OCI-LY1 (cell line): ENCODE data around the gene WDFY4.

ENCODE experiments used
- H2AFZ ChIP-seq: fragments of 200-600 bp; sonication (generic), shearing (Covaris generic); 2 replicates; pipeline ENCODE4 v1.6.0; 2014; ENCODE audit warnings: antibody characterized with exemption, mild to moderate bottlenecking, low read length
- H3F3A ChIP-seq: fragments of 200-600 bp; sonication (generic), shearing (Covaris generic); 2 replicates; pipeline ENCODE4 v1.6.0; 2014; ENCODE audit warnings: mild to moderate bottlenecking, antibody characterized with exemption, low read length, moderate library complexity; ENCODE audit not compliant: insufficient read depth
- H3K27ac ChIP-seq: fragments of 200-600 bp; sonication (generic); 2 replicates; pipeline ENCODE4 v1.5.1; 2014; ENCODE audit warnings: low read length, mixed run types, mild to moderate bottlenecking, low read depth; ENCODE audit not compliant: poor library complexity, severe bottlenecking
- H3K27me3 ChIP-seq: fragments of 200-600 bp; sonication (generic); 2 replicates; pipeline ENCODE4 v1.6.0; 2014; ENCODE audit warnings: antibody characterized with exemption, mild to moderate bottlenecking, low read length, moderate library complexity; ENCODE audit not compliant: insufficient read depth
- H3K36me3 ChIP-seq: fragments of 200-600 bp; sonication (generic); 2 replicates; pipeline ENCODE4 v1.6.1; 2014; ENCODE audit warnings: mild to moderate bottlenecking, antibody characterized with exemption, low read length, moderate library complexity, mixed read lengths; ENCODE audit not compliant: insufficient read depth
- H3K4me1 ChIP-seq: fragments of 200-600 bp; sonication (generic); 2 replicates; pipeline ENCODE4 v1.5.1; 2014; ENCODE audit warnings: mild to moderate bottlenecking, low read length, moderate library complexity; ENCODE audit not compliant: insufficient read depth, severe bottlenecking
- H3K4me2 ChIP-seq: fragments of 200-600 bp; sonication (generic), shearing (Covaris generic); 2 replicates; pipeline ENCODE4 v1.6.1; 2014; ENCODE audit warnings: low read length
- H3K4me3 ChIP-seq: fragments of 200-600 bp; sonication (generic); 2 replicates; pipeline ENCODE4 v1.5.1; 2014; ENCODE audit warnings: low read length, low read depth, mild to moderate bottlenecking, mixed read lengths; ENCODE audit not compliant: poor library complexity, severe bottlenecking
- H3K79me2 ChIP-seq: fragments of 200-600 bp; shearing (Covaris generic); 2 replicates; pipeline ENCODE4 v1.6.1; 2016; ENCODE audit warnings: mixed run types, low read length, mixed read lengths; ENCODE audit not compliant: insufficient read depth
- H3K9ac ChIP-seq: fragments of 200-600 bp; sonication (generic), shearing (Covaris generic); 2 replicates; pipeline ENCODE4 v1.6.1; 2014; ENCODE audit warnings: mild to moderate bottlenecking, low read length, mixed read lengths
- H3K9me2 ChIP-seq: fragments of 200-600 bp; sonication (generic), shearing (Covaris generic); 2 replicates; pipeline ENCODE4 v1.6.1; 2014; ENCODE audit warnings: low read depth, mild to moderate bottlenecking, low read length, mixed read lengths
- H3K9me3 ChIP-seq: fragments of 200-600 bp; shearing (Covaris generic); 2 replicates; pipeline ENCODE4 v1.6.1; 2014; ENCODE audit warnings: low read length, mixed read lengths
- H4K20me1 ChIP-seq: fragments of 200-600 bp; sonication (generic), shearing (Covaris generic); 2 replicates; pipeline ENCODE4 v1.6.0; 2016; ENCODE audit warnings: mild to moderate bottlenecking, low read length; ENCODE audit not compliant: insufficient read depth
- EZH2 ChIP-seq: fragments of 200-600 bp; sonication (generic), shearing (Covaris generic); IDR thresholded peaks from 2 replicates; pipeline ENCODE4 v1.8.0; 2017; ENCODE audit warnings: borderline replicate concordance, mixed run types, mild to moderate bottlenecking, antibody characterized with exemption, low read length, moderate library complexity, mixed read lengths
- TF ChIP-seq, protein P1 (sequence below): fragments of 200-600 bp; sonication (generic), shearing (Covaris generic); IDR thresholded peaks from 2 replicates; pipeline ENCODE4 v1.5.1; 2017; ENCODE audit warnings: mild to moderate bottlenecking, antibody characterized with exemption, low read length, moderate library complexity, mixed read lengths

The WDFY4 gene

GRCh38 chr10:48845512-48845911 lies 160.8 kb downstream of the WDFY4 start:
- H3K9ac ChIP-seq = no peak overlapping the region
- H3K9me2 ChIP-seq = no peaks in the 10 kb centered on the region
- no peaks in the 10 kb centered on the region for H3K79me2 ChIP-seq
- no peak overlapping the region for H2AFZ ChIP-seq
- no peaks in the 10 kb centered on the region for H3K9me3 ChIP-seq
- H3K4me1 ChIP-seq = no peaks in the 10 kb centered on the region
- H3K27ac ChIP-seq = no peak overlapping the region
- no peaks in the 10 kb centered on the region for H3F3A ChIP-seq
- no peak overlapping the region for H3K4me3 ChIP-seq
- no peak overlapping the region for H3K4me2 ChIP-seq
- H3K27me3 ChIP-seq = no peaks in the 10 kb centered on the region
- no peaks in the 10 kb centered on the region for H4K20me1 ChIP-seq
- TF ChIP-seq, protein P1, sequence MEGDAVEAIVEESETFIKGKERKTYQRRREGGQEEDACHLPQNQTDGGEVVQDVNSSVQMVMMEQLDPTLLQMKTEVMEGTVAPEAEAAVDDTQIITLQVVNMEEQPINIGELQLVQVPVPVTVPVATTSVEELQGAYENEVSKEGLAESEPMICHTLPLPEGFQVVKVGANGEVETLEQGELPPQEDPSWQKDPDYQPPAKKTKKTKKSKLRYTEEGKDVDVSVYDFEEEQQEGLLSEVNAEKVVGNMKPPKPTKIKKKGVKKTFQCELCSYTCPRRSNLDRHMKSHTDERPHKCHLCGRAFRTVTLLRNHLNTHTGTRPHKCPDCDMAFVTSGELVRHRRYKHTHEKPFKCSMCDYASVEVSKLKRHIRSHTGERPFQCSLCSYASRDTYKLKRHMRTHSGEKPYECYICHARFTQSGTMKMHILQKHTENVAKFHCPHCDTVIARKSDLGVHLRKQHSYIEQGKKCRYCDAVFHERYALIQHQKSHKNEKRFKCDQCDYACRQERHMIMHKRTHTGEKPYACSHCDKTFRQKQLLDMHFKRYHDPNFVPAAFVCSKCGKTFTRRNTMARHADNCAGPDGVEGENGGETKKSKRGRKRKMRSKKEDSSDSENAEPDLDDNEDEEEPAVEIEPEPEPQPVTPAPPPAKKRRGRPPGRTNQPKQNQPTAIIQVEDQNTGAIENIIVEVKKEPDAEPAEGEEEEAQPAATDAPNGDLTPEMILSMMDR = no peak
- no peak for TF ChIP-seq EZH2
- H3K36me3 ChIP-seq = peaks cover 62% of the 10 kb centered on the region

GRCh38 chr10:48847691-48848090 lies 163.0 kb downstream of the WDFY4 start:
- Histone ChIP-seq H3K9me3 (no peaks in the 10 kb centered on the region), H2AFZ (no peak overlapping the region), H3K36me3 (peaks cover 64% of the 10 kb centered on the region), H3K9me2 (no peaks in the 10 kb centered on the region), H3K4me2 (no peak overlapping the region), H3K4me3 (no peak overlapping the region), H3K9ac (no peak overlapping the region), H3K27ac (no peak overlapping the region), H4K20me1 (no peaks in the 10 kb centered on the region), H3K4me1 (no peaks in the 10 kb centered on the region), H3F3A (no peaks in the 10 kb centered on the region), H3K27me3 (no peaks in the 10 kb centered on the region), H3K79me2 (no peaks in the 10 kb centered on the region)
- TF ChIP-seq, protein P1 = no peak
- TF ChIP-seq EZH2 = no peak

DNA sequence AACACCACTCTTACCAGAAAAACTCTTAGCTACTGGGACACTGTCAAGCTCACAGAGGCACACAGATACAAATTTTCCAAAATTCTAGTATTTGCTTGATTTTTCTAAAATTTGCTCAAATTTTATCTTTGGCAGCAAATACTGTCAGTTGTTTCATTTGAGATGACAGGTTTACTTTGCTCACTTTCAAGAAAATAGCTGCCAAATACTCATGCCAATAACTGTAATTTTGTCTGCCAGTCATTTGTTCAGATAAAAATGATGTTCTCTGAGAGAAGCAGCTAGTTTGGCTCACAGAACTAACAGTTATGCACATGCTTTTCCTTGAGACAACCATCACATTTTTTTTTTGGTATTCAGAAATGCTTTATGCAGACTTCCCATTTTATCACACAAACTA lies 172.2 kb downstream of the WDFY4 start:
- no peaks in the 10 kb centered on the region for H3K4me1 ChIP-seq
- no peaks in the 10 kb centered on the region for H4K20me1 ChIP-seq
- no peaks in the 10 kb centered on the region for H3K9me2 ChIP-seq
- no peak overlapping the region for H3K9ac ChIP-seq
- H2AFZ ChIP-seq = no peak overlapping the region
- no peaks in the 10 kb centered on the region for H3K79me2 ChIP-seq
- no peaks in the 10 kb centered on the region for H3F3A ChIP-seq
- no peak overlapping the region for H3K27ac ChIP-seq
- H3K36me3 ChIP-seq = peaks cover 44% of the 10 kb centered on the region
- no peak overlapping the region for H3K4me3 ChIP-seq
- H3K4me2 ChIP-seq = no peak overlapping the region
- TF ChIP-seq EZH2 = no peak
- TF ChIP-seq, protein P1 = no peak
- no peaks in the 10 kb centered on the region for H3K27me3 ChIP-seq
- no peaks in the 10 kb centered on the region for H3K9me3 ChIP-seq
